ENCODE results near the gene PKM.
A peak's percentile ranks its signal among the peaks of the same experiment; 100 is the strongest.

Gene PKM

GRCh38 chr15:72233769-72234168, 2.8 kb upstream of the PKM start:
- no peak for DNase-seq

GRCh38 chr15:72231833-72232478, 966 bp upstream of the PKM start:
- DNase-seq: peak; percentile 63

GRCh38 chr15:72230197-72231065, 559 bp downstream of the PKM start:
- DNase-seq: peak; percentile 18

GRCh38 chr15:72229947-72230196, 1.1 kb downstream of the PKM start:
- DNase-seq: no peak

GRCh38 chr15:72229076-72229946, 1.7 kb downstream of the PKM start:
- no peak for DNase-seq

DNA sequence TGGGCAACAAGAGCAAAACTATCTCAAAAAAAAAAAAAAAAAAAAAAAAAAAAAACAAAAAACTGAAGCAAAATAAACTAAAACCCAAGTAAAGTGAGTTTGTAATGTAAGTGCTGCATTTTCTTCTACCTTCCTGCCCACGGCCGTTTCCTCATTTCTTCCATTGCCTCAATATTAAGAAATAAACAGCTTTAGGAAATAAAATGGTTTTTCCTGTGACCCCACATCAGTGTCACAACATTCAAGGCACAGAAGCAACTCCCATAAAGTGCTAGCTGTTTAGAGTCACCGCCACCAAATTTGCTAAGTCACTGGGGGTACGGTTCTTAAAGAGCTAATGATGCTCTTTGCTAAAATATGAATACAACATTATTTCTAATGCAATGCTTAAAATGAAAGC, 3.3 kb downstream of the PKM start:
- DNase-seq: no peak

DNA sequence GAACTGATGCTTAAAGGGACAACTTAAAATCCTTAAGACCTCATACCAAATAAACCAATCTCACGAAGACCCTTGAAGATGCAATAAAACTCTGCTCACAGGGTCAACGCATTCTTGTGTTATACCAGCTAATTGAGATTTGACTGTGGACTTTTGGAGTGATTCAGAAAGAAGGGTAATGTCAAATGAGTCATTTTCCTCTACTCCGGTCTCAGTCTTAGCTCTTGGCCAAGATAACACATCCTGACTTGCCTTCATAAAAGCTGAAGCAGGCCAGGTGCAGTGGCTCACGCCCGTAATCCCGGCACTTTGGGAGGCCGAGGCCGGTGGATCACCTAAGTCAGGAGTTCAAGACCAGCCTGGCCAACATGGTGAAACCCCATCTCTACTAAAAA, 3.8 kb downstream of the PKM start:
- DNase-seq: no peak

DNA sequence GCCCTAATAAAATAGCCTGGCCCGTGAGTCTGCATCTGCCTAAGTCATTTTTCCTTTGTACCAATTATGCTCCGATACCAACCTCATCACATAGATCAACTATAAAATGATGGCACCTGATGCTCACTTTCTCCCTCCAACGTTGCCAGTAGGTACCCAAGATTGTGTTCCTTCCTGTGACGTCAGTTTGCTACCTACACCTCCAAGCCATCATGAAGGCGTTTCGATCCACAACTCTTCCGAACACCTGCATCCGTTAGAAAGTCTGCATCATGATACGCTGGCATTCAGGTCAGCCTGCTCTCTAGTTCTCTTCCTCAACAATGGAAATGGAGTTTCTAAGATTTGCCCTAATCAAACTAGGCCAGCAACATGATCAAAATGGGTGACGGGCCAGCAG, 7.7 kb downstream of the PKM start:
- DNase-seq: no peak

DNA sequence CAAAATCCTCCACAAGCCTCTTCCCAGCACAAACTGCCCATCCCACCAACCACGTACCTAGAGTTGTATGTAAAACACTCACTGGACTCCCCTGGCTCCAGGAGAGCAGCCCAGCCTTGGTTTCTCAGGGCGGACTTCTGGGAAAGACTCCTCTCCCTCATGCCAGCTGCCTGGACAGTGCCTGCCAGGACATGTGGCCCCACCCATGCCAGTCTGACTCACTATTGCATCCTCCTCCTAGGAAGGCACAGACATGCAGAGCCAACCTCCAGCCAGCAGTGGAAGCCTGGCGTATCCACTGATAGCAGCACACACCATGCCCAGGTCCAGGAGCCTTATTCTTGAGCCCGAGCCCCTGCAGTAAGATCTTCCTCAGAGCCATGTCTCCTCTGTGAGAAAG, 8.6 kb downstream of the PKM start:
- DNase-seq: no peak

GRCh38 chr15:72220687-72221086, 10.3 kb downstream of the PKM start:
- no peak for DNase-seq

DNA sequence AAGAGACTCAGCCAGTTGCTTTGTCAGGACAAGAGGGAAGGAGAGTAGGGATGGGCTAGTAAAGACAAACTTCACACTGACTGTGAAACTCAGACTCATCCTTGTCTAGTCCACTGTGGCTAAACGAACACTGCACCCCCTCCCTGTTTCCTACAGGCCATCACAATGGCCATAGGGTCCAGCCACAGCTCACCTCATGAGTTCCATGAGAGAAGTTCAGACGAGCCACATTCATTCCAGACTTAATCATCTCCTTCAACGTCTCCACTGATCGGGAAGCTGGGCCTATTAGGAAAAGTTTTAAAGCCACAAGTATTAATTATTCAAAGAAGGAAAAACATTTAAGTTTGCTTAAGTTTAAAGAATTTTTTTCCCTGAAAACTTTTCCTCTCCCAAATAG, 13.8 kb downstream of the PKM start:
- DNase-seq: no peak

- DNase-seq: no peak
Observed at GRCh38 chr15:72216079-72216478, 14.9 kb downstream of the PKM start.

DNA sequence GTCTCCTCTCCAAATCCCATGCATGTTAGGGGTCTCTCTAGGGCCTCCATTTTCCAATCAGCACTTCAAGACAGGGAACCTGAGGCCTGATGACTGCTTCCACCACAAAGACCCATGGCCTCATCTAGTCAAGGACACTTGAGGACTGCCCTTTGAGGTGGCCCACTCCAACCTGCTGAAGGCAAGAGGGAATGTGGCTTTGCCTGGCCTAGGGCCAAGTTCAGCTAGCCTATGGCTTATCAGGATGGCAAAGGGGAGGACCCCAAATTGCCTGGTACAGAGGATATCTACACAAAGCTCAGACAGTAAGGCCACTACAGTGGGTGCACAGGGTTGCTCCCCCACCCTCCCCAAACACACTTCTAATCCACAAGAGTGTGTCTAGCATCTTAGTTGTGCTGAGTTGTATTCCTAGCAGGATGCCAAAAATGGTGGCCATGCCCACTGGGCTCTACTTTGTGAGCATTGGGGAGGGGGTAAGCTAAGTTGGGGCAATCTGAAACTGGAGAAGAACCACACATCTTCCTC, 23.4 kb downstream of the PKM start:
- DNase-seq: no peak

DNA sequence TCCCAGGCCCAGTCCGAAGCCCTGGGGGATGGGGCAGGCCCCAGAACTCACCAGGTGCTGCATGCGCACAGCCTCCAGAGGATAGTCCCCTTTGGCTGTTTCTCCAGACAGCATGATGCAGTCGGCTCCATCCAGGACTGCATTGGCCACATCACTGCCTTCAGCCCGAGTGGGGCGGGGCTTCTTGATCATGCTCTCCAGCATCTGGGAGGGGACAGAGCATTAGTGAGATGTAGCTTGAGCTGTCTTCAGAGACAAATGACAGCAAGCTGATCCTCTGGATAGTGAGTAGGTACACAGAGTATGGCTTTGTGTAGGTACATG, 24.4 kb downstream of the PKM start:
- no peak for DNase-seq

DNA sequence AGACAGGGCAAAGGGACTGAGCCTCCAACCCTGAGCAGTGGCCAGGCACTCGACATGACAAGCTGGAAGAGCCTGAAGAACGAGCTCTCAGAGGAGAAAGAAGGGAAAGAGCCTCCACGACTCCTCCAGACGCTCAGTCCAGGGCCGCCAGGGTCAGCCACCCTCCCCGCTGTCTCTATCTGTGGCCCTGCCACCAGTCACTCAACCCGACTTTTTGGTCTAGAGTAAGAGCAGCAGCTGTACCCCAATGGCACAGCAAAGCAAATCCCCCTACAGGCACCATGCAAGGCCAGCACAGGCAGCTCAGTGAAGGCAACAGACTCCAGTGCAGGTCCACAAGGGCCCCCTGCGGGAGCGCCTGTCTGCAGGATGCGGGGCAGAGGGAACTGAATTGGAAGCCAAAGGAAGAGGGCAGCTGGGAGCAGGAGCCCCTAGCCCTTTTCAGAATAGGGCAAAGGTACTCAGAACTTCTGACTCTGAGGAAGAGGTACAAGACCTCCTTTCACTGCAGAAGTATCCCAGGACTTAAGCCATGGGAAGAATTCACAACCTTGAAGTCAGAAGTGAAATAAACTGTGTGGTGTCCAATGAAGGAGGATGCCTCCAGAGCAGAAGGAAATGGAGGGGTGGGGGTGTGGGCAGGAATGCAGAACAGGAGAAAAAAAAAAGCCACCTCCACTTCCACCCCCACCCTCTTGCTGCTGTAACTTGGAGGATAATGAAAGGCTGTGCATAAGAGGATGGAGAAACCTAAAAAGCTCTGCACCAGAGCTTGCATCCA, 24.9 kb downstream of the PKM start:
- no peak for DNase-seq

DNA sequence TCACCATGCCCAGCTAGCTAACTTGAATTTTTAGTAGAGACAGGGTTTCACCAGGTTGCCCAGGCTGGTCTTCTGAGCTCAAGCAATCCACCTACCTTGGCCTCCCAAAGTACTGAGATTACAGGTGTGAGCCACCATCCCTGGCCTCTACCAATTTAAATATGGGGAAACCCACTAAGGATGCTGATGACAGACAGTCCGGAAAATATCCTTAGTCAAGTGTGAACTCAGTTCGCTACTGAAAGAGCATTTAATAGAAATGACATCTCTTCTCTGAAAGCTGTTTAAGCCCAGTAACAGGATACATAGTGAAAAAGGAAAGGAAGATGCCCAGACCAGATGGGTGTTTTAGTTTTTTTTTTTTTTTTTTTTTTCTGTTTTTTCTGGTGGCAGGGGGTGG, 25.7 kb downstream of the PKM start:
- DNase-seq: no peak

GRCh38 chr15:72203507-72203837, 27.5 kb downstream of the PKM start:
- no peak for DNase-seq

GRCh38 chr15:72202801-72203506, 28.0 kb downstream of the PKM start:
- no peak for DNase-seq

- DNase-seq: no peak
Observed at GRCh38 chr15:72202302-72202701, 28.7 kb downstream of the PKM start.

DNA sequence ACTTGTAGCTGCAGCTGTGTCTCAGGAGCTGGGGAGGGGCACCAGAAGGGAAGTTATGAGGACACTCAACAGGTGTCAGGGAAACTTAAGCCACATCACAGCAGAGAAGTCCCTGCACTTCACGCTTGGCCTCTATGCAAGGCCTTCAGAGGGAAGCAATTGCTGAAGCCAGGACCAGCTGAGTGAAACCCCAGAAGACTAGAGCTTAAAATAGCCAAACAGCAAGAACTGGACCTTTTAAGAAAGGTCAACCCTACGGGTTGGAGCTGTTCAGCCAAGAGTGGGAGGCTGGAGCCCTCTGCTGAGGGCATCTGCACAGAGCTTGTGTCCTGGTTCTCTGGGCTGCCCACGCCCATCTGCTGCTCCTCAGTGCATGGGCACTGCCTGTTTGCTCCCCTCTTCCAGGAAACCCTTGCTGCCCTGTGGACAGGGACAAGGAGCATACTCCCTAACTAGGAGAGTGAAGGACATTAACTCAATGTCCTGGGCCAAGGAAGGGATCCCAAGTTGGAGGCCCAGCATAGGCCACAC, 29.5 kb downstream of the PKM start:
- no peak for DNase-seq

GRCh38 chr15:72200395-72201237, 30.4 kb downstream of the PKM start:
- DNase-seq: no peak

Data from NCI-H524 treated with DMSO at 0.1 percent for 48 hours (cell line).